Ureter (tissue), 1 donor: ENCODE measurements around the gene KLC1. TPM values are rescaled to one million over a fixed set of nuclear protein-coding genes. Genes with fewer than 3 reads are reported as not detected.

ENCODE experiments used
- DNase-seq: peaks from one replicate; pipeline ENCODE4 v3.0.0-alpha.2; 2020; ENCODE audit warnings: low spot score
- total RNA-seq: library from RNA; stranded (reverse); gene quantifications from one replicate; pipeline ENCODE4 v1.2.4, GENCODE V29; 2023
- donor health status: DM: yes; HTN: yes; CAD: no.

Gene KLC1
- total RNA-seq, 1 donor from 2014 or later = 179 TPM

DNA sequence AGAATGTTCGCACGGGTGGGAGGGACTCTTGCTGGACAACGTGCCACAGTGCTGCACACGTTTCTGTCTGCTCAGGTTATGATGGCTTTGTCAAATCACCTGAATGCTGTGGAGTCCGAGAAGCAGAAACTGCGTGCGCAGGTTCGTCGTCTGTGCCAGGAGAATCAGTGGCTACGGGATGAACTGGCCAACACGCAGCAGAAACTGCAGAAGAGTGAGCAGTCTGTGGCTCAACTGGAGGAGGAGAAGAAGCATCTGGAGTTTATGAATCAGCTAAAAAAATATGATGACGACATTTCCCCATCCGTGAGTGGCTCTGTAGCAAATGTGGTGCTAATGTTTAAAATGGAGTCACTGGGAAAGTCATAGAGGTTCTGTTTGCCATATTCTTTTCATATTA, 28.5 kb downstream of the KLC1 start:
- no peak for DNase-seq

DNA sequence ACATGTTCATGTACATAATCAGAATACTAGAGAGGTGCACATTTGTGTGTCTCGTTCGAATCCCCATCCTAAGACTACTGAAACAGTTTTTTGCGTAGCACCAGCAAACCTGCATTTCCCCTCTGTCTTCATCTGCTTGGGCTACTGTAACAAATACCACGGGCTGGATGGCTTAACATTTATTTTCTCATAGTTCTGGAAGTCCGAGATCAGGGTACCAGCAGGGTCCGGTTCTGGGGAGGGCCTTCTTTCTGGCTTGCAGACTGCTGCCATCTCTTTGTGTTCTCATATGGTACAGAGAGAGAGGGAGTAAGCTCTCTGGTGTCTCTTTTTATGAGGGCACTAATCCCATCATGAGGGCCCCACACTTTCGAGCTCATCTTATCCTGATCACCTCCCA, 30.6 kb downstream of the KLC1 start:
- no peak for DNase-seq

DNA sequence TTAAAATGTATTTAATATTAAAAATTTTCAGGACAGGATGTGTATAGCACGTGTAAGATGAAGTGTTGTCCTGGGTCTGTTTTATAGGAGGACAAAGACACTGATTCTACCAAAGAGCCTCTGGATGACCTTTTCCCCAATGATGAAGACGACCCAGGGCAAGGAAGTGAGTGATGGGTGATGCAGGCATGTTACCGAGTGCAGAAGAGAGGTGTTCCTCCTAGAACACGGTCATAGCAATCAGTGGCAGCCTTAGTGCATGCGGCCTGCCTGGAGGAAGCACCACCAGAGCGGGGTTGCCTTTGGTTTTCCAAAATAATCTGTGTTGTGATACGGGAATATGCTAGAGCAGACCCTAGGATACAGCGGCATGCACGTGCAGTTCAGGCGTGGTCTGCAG, 33.0 kb downstream of the KLC1 start:
- no peak for DNase-seq

DNA sequence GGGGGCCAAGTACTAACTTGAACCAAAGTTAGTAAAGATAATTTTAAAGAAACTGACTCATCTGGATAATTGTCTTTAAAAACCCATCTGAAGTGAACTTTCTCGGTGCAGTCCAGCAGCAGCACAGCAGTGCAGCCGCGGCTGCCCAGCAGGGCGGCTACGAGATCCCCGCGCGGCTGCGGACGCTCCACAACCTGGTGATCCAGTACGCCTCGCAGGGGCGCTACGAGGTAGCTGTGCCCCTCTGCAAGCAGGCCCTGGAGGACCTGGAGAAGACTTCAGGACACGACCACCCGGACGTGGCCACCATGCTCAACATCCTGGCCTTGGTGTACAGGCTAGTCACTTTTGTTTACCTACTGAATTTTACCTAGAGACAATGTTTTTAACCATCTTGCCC, 33.6 kb downstream of the KLC1 start:
- no peak for DNase-seq

DNA sequence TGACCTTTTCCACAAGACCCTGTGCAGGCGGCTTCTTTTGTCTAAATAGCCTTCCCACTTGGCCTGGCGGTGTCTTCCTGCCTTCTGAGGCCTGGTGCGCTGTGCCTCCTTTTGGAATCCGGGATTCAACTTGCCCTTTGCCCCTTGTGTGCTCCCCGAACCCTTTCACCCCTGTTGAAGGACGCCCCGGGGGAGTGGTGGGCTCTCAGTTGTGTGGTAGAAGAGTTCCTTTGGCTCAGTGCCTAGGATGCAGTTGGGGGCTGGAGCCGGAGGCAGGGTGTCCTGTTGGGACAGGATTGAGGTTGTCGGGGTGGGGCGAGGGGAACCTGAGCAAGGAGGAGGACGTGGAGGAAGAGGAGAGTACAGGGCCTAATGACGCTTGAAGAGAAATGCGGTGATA, 34.5 kb downstream of the KLC1 start:
- no peak for DNase-seq

DNA sequence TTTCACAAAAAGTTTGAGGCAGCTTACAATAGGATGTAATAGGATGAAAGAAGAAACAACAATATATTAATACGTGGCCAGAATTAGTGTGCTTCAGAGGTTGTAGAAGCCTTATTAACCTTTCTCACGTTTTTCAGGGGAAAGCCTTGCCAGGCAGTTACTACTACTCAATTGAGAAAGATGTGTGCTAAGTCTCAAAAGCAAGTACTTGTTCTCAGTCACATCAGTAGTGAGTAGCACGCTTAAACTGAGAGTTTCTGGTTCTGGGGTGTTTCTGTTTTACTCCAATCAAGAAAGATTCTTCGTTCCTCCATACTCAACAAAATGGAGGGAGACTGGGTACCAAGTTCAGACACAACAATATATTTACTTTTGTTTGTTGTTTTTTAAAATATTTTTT, 38.7 kb downstream of the KLC1 start:
- no peak for DNase-seq

DNA sequence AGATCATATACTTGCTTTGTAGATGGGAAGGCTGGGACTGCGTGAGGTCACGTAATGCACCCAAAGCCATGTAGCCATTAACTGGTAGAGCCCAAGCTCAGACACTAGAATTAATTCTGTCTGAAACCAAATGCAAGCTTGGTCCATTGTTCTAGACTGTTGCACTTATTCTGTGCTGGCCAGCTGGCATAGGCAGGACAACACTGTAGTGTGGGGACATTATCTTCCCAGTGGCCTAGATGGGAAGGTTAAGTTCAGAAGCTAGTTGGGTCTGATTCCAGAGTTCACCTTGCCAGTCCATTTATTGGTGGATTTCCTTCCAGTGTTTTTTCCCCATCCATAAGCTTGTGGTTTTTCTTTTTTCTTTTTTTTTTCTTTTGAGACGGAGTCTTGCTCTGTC, 39.1 kb downstream of the KLC1 start:
- no peak for DNase-seq

DNA sequence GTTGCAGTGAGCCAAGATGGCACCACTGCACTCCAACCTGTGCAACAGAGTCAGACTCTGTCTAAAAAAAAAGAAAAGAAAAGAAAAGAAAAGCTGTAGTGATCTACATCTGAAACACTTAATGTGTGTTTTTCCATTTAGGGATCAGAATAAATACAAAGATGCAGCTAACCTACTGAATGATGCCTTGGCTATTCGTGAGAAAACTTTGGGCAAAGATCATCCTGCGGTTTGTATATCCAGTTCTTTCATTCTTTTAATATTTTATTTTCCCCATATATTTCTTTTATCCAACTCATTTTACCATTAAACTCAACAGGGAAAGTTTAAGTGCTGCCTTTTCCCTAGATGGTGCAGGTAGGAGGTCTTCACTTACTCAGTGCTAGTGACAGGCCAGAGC, 40.4 kb downstream of the KLC1 start:
- DNase-seq = no peak

DNA sequence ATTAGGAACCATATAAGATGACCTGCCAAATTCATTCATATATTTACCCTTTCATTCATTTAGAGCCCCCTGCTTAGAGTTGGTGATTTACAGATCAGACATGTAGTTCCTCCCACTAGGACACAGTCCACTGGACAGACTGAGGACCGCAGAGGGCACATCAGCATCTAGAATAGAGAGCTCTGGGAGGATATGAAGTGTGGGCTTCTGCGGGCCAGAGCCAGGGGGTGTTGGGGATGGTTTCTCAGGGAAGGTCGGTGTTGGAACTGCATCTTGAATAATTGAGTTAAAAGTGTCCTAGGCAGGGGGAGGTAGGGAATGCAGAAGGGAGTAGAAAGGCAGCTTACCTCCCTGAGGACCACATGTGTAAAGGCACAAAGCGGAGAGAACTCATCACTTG, 42.9 kb downstream of the KLC1 start:
- DNase-seq = no peak

DNA sequence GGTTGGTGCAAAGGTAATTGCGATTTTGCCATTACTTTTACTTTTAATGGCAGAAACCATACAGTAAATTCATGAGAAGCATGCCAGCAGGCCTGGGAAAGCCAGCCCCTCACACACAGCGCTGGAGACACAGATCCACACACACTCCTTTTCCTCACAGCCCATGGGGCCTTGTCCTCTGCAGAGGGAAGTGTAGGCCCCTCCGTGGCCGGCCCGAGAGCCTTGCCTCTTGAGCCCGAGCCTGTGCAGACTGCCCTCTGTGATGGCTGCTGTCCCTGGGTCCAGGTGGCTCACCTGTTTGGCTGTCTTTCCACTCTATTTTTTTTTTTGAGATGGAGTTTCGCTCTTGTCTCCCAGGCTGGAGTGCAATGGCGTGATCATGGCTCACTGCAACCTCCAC, 46.9 kb downstream of the KLC1 start:
- no peak for DNase-seq

DNA sequence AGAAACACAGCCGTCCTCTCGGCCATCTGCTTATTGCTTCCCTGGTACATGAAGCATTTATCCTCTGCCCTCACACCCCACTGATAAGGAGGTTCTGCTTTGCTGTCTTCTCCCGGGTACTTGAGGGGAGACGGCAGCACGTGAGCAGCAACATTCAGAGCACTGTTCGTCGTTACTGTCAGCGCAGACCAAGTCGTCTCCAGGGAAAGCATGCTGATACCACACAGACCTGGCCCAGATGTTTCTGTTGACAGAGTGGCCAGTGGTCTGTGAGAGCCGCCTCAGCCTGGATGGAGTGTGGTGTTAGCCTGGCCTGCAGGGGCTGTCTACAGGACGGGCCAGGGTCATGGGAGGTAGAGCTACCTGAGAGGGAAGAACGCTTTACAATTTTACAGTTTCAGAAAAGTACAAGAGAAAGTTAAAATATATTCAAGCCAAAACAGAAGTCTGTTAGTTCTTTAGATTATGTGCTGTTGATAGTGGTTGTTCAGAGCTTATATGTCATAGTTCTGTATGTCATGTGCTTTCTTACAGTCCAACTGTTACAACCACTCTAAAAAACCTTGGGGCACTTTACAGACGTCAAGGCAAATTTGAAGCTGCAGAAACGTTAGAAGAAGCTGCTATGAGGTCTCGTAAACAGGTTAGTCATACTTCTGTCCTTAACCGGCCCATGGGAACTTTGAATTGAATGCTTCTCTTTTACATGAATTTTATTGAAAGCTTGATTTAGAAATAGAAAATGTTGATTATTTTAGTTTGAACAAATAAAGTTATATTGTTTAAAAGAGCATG, 48.1 kb downstream of the KLC1 start:
- no peak for DNase-seq

DNA sequence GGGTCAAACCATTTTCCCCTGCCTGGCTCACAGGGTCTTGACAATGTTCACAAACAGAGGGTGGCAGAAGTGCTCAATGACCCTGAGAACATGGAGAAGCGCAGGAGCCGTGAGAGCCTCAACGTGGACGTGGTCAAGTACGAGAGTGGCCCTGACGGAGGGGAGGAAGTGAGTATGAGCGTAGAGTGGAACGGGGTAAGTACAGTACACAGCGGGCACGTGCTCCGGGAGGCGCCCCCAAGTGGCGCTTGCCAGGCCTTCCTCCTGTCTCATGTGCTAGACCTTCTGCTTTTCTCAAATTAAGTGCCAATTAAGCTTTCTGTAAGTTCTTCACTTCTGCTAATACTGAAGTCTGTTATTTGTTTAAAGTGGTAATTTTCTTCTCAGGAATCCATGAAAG, 50.3 kb downstream of the KLC1 start:
- no peak for DNase-seq

DNA sequence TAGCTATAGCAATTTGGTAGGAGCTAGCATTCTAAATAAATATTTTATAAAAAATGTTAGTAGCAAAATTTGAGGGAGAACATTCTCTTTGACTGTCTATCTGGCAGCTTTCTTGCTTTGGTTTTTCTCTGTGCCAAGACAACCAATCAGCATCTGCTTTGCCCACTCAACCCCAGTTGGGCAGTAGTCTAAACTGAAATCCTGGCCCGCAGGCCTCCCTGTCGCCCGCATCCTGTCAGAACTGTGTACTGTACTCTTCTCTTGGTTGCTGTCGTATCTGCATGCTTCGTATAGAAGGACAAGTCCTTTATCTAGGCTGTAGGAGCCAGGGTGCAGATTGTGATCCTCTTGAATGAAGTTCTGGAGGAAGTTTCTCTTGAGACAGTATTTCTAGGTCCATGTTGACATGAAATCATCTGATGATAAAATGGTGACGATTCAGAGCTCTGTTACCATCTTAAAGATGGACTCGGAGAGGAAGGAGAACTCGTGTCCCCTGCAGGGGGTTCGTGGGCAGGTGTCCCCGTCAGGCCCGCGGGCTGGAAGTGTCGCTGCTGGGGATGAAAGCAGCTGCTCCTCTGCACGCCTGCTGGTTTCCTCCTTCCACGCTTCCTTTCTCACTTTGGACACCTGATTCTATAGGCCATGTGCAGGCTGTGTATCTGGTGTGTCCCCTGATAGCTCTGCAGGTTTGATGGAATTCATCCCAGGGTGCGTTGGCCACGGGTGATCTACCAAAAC, 51.6 kb downstream of the KLC1 start:
- DNase-seq = no peak

DNA sequence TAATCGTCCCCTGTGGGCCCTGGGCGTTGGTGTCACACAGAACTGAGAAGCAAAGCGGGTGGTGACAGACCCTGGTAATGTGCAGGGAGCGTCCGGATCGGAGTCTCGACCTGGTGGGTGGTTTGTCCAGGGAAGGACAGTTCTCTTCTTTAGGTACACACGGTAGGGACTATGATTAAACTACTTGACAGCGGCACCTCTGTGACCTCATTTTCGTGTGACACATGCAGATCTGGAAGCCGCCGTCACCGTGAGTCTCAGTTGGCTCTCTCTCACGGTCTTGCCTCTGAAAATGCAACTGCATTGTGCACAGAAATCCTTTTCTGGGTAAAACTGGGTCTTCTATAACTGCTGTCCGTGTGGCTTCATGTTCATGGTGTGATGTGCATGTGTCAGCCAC, 54.1 kb downstream of the KLC1 start:
- no peak for DNase-seq

DNA sequence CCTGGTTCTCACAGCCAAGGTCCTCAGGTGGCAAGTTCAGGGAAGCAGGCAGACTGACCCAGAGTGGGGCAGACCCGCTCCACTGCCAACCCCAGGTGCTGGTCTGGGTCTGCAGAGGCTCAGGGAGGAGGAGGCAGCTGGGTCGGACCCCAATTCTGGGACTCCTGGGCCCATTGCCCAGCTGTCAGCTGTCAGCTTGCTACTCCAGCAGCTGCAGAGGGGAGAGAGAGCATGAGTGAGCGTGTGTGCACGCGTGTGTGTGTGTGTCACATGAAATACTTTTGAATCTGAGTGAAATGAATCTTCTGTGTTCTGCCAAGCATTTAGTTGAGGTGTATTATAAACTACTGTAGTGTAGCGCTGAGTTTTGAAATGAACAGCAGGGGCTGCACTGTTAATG, 55.5 kb downstream of the KLC1 start:
- DNase-seq = no peak

DNA sequence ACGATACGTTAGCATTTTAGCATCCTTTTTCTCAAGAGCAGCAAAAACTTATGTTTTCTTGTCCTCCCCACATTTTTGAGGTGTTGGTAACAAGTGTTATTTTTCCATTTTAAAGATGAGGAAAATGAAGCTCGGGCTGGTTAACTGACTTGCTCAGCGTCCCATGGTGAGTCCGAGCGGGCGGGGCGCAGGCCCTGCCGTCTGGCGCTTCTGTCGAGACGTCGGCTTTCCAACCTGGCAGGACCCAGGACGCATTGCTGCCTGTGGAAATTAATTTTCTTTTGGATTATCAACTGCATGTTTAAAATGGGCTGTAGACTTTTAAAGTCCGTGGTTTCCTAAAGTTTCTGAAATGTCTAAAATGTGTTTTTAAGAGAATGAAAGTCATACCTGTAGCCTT, 55.9 kb downstream of the KLC1 start:
- DNase-seq = no peak

DNA sequence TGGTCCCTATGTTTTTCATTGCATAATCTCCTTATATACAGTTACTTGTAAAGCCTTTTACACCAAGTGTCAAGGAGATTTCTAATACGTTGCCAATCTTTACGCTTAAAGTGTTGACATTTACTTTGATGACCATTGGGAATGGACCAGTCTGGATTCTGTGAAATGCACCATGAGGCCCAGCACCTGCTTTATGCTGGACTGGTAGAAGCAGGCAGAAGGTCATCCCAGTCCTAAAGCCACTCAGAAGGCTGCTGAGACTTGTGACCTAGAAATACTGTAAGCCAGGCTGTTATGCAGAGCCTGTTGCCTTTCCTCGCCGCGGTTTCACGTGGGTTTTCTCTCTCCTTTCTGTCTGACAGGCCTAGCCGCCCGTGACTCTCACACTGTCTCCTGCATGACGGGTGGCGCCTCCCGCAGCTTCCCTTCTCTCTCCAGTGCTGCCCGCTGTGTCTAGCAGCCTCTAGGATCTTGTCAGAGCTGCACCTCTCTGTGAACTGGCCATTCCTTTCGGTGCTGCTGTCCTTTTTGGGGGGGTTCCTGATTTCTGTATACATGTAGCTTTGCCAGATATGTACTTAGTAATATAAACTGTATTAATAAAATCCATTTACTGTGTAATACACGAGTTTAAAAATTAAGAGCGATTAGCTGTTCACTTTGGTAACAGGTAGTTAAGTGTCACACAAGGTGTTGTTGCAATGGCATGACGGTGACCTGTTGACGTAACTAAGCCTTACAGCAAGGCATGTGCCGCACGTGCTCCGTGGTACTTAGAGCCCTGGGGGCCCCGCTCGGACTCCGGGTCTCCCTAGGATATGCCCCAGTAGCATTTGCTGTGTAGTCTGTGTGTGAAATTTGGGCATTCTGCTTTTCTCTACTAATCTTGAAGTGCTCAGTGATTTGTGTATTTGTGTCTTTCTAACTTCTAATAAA, 56.5 kb downstream of the KLC1 start:
- DNase-seq = no peak

DNA sequence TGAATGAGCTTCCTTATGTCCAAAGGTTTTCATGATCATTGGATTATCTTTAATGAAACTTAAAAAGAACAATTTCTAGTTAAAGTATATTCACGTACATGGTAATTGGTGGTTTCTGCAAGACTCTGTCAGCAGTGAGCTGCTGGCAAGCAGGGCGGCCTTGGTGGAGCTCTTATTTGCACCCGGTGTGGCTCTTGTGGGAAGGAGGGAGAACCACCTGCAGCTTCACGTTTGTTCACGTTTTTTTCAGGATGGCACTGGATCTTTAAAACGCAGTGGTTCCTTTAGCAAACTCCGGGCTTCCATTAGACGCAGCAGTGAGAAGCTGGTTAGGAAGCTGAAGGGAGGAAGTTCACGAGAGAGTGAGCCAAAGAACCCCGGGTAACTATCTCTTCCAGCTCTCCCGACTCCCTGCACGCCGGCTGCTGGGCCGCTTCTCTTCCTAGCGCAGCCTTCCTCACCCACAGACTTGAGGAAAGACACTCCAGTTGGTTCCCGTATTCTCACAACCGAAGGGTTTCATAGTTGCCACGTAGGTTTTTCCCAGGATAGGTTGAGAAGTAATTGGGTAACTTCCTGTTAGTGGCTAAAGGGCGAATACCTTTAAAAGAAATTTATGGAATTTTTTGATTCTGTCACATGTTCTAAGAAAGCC, 57.9 kb downstream of the KLC1 start:
- no peak for DNase-seq

DNA sequence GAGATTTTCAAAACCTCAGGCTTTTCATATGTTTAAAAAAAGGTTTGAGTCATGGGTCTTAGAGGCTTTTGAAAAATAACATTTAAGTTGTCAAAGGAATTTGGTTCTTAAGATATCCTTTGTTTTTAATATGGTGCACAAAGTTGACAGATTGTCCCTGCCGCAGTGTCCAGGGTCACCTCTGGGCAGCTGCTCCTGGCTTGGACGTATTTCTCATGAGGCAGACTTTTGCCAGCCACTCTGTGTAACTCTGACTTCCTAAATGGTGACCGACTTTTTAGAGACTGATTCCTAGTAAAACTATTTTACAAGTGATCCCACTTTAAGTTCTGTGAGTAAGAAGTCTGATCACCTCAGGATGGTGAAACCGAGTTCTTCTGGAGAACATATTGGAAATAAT, 58.7 kb downstream of the KLC1 start:
- no peak for DNase-seq

DNA sequence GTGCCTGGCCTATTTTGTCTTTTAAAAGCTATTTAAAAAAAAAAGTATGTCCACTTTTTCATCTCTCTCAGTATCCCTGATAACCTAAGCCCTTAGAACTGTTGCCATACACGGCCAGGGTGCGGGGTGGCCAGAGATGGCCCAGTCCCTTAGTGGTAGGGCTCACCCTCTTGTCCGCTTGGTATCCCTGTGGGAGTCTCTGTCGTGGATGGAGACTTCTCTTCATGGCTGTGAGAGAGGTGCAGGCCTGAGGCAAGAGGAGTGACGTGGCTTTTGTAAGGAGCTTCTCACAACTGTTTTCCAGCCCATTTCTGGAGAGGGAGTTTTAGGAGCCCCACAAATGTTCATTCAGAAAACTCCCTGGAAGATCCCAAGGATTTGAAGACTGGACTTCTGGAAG, 59.4 kb downstream of the KLC1 start:
- no peak for DNase-seq

DNA sequence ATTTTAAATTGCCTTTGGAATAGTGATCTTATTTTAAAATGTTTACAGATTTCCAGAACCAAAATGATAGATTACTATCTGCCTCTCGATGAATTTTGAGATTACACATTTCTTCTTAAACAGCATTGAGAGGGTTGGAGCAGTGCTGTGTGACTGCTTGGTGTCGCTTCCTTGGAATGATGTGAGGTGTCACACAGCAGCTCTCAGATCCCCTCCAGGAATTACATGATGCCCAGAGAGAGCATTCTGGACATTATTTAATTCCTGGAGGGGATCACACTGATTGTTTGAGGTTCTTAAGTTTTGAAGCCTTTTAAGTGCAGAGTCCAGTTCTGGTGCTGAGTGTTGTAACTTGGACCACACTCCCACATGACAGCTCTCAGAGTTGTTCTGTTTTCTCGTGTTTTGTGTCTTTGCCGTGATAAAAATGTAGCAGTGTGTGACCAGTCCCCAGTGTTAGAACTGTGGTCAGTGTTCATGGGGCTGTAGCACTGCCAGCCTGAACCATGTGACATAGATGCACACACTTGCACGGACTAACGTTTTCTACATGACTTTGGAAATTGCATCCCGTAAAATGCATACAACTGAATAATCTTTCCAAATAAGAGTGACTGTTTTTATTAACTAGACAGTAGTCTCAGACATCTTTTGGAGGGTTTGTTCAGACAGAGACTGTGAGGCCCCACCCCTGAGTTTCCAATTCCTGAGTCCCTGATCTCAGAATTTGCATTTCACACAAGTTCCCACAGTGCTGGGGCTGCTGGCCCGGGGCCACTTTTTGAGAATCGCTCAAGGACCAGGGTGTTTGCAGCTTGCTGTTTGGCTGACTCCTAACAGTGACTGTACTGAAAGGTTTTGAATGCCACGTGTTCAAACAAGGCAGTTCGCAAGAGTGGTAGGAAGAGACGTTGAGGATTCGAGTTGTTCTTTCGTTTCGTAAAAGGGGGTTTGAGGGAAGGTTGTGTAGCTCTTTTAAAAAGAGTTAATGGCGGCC, 60.2 kb downstream of the KLC1 start:
- no peak for DNase-seq
